Measurements from ENCODE around the gene OSBPL6.
A peak's percentile ranks its signal among the peaks of the same experiment; 100 is the strongest.

The OSBPL6 gene

DNA sequence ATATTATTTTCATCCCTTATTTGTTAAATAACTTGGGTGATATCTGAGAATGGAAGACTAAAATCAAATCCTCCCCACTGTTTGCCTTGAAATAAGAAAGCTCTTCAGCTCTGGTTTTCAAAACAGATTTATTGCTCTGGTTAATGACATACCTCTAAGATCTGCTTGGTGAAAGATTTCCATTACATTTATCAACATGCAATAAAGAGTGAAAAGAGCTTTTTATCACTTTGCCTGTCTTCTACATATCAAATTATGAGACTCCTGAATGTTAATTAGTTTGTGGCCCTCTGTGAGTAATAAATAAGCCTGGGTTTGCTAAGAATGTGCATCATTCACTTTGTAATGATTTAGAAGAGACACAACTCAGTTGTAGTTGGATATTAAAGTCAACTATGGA is 140.9 kb downstream of the OSBPL6 start:
- Histone ChIP-seq H2AK5ac (ENCODE audit: low read length, severe bottlenecking) (no peak overlapping the region), H4K8ac (ENCODE audit: low read length) (no peak overlapping the region), H3K9me3 (ENCODE audit: control insufficient read depth, low read length) (no peaks in the 10 kb centered on the region), H3K9ac (ENCODE audit: low read length) (no peak overlapping the region), H2AFZ (ENCODE audit: low read depth, low read length) (no peak overlapping the region), H4K91ac (ENCODE audit: low read length) (no peak overlapping the region), H3K14ac (ENCODE audit: low read length in 2 of 2) (no peak overlapping the region), H3K79me1 (replicated peaks; ENCODE audit: low read length, poor library complexity, severe bottlenecking) (no peaks in the 10 kb centered on the region), H3K4ac (ENCODE audit: low read depth in 1 of 2, low read length in 2 of 2) (no peak overlapping the region), H3K4me1 (ENCODE audit: control insufficient read depth, insufficient read depth, low read depth, low read length) (no peaks in the 10 kb centered on the region), H2BK15ac (ENCODE audit: low read depth, poor library complexity, severe bottlenecking) (no peak overlapping the region), H3K27ac (ENCODE audit: low read length, poor library complexity, severe bottlenecking) (no peak overlapping the region), H3K27me3 (ENCODE audit: control insufficient read depth in 1 of 2, insufficient read depth in 1 of 2, low read length in 2 of 2) (no peaks in the 10 kb centered on the region), H3K18ac (ENCODE audit: low read depth in 1 of 2, low read length in 2 of 2) (no peak overlapping the region), H2BK5ac (ENCODE audit: low read depth, low read length, poor library complexity, severe bottlenecking) (no peak overlapping the region), H2BK120ac (ENCODE audit: low read depth, low read length) (no peak overlapping the region), H3K36me3 (ENCODE audit: control insufficient read depth in 1 of 2, insufficient read depth in 2 of 2, low read depth in 1 of 2, low read length in 2 of 2) (peaks cover 0 to 8% of the 10 kb centered on the region in 2 experiments), H3K4me3 (ENCODE audit: insufficient read depth in 1 of 2, low read depth in 1 of 2, low read length in 2 of 2) (no peak overlapping the region), H2BK12ac (ENCODE audit: low read length in 2 of 2) (no peak overlapping the region), H3K4me2 (ENCODE audit: low read length, poor library complexity, severe bottlenecking) (no peak overlapping the region), H3K23ac (ENCODE audit: low read length in 2 of 2) (no peak overlapping the region)
- no peak for DNase-seq

DNA sequence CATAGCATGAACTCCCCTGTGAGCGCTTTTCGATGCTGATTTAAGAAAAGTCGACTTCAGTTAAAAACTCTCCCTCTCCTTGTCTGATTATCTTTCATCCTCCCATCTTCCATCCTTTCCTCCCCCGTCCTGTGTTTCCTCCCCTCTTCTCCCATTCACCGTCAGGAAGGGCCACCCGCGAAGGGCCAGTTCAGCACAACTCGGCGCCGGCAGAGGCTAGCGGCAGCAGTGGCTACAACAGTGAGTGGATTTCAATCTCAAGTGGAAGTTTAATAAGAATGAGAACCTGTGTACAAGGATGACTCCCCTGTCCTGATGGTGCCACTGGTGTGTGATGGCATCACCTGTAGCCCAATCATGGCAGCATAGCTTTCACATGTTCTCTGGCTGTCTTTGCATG is 149.8 kb downstream of the OSBPL6 start:
- H2AFZ ChIP-seq (ENCODE audit: low read depth, low read length), result no peak overlapping the region
- H3K9ac ChIP-seq (ENCODE audit: low read length), result no peak overlapping the region
- no peak overlapping the region for H3K4me2 ChIP-seq (ENCODE audit: low read length, poor library complexity, severe bottlenecking)
- peak overlapping the region in 1 of 2 experiments; percentile 55 for H3K14ac ChIP-seq (ENCODE audit: low read length in 2 of 2)
- H3K18ac ChIP-seq (ENCODE audit: low read depth in 1 of 2, low read length in 2 of 2), result no peak overlapping the region
- H2AK5ac ChIP-seq (ENCODE audit: low read length, severe bottlenecking), result no peak overlapping the region
- H3K79me1 ChIP-seq (replicated peaks; ENCODE audit: low read length, poor library complexity, severe bottlenecking), result no peaks in the 10 kb centered on the region
- H3K9me3 ChIP-seq (ENCODE audit: control insufficient read depth, low read length), result no peaks in the 10 kb centered on the region
- no peak overlapping the region for H2BK12ac ChIP-seq (ENCODE audit: low read length in 2 of 2)
- H4K91ac ChIP-seq (ENCODE audit: low read length), result no peak overlapping the region
- H3K27ac ChIP-seq (ENCODE audit: low read length, poor library complexity, severe bottlenecking), result no peak overlapping the region
- WGBS, result 86% methylated on average over 11 of the region's 11 CpGs
- H2BK120ac ChIP-seq (ENCODE audit: low read depth, low read length), result no peak overlapping the region
- H3K4me1 ChIP-seq (ENCODE audit: control insufficient read depth, insufficient read depth, low read depth, low read length), result no peaks in the 10 kb centered on the region
- H3K4me3 ChIP-seq (ENCODE audit: insufficient read depth in 1 of 2, low read depth in 1 of 2, low read length in 2 of 2), result peak overlapping the region in 1 of 2 experiments; percentile 36
- H2BK15ac ChIP-seq (ENCODE audit: low read depth, poor library complexity, severe bottlenecking), result no peak overlapping the region
- DNase-seq, result no peak
- no peak overlapping the region for H3K23ac ChIP-seq (ENCODE audit: low read length in 2 of 2)
- H3K27me3 ChIP-seq (ENCODE audit: control insufficient read depth in 1 of 2, insufficient read depth in 1 of 2, low read length in 2 of 2), result no peaks in the 10 kb centered on the region
- no peak overlapping the region for H4K8ac ChIP-seq (ENCODE audit: low read length)
- no peak overlapping the region for H2BK5ac ChIP-seq (ENCODE audit: low read depth, low read length, poor library complexity, severe bottlenecking)
- H3K36me3 ChIP-seq (ENCODE audit: control insufficient read depth in 1 of 2, insufficient read depth in 2 of 2, low read depth in 1 of 2, low read length in 2 of 2), result no peaks in the 10 kb centered on the region
- H3K4ac ChIP-seq (ENCODE audit: low read depth in 1 of 2, low read length in 2 of 2), result no peak overlapping the region

DNA sequence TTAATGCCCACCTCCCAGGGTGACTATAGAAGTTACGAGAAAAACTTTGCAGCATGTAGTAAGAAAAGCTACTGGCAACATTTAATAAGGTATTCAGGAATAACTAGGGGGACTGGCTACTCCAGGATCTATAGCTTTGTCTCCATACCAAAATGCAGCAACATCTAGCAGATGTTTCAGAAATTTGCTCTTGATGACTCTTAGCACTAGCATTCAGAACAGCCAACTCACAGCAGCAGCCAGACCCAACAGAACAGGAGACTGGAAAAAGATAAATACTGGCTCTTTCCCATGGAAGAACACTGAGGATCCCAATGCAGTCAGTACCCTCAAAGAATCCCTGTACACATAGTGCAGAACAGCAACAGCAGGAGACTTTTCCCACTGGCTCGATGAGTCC is 151.6 kb downstream of the OSBPL6 start:
- Histone ChIP-seq H2AK5ac (ENCODE audit: low read length, severe bottlenecking) (no peak overlapping the region), H3K14ac (ENCODE audit: low read length in 2 of 2) (no peak overlapping the region), H3K27ac (ENCODE audit: low read length, poor library complexity, severe bottlenecking) (no peak overlapping the region), H3K23ac (ENCODE audit: low read length in 2 of 2) (no peak overlapping the region), H2BK120ac (ENCODE audit: low read depth, low read length) (no peak overlapping the region), H2BK15ac (ENCODE audit: low read depth, poor library complexity, severe bottlenecking) (no peak overlapping the region), H3K4ac (ENCODE audit: low read depth in 1 of 2, low read length in 2 of 2) (no peak overlapping the region), H3K27me3 (ENCODE audit: control insufficient read depth in 1 of 2, insufficient read depth in 1 of 2, low read length in 2 of 2) (no peaks in the 10 kb centered on the region), H3K9me3 (ENCODE audit: control insufficient read depth, low read length) (no peaks in the 10 kb centered on the region), H2BK5ac (ENCODE audit: low read depth, low read length, poor library complexity, severe bottlenecking) (no peak overlapping the region), H3K4me1 (ENCODE audit: control insufficient read depth, insufficient read depth, low read depth, low read length) (no peaks in the 10 kb centered on the region), H2AFZ (ENCODE audit: low read depth, low read length) (no peak overlapping the region), H3K36me3 (ENCODE audit: control insufficient read depth in 1 of 2, insufficient read depth in 2 of 2, low read depth in 1 of 2, low read length in 2 of 2) (peaks cover 0 to 3% of the 10 kb centered on the region in 2 experiments), H2BK12ac (ENCODE audit: low read length in 2 of 2) (no peak overlapping the region), H4K8ac (ENCODE audit: low read length) (no peak overlapping the region), H3K79me1 (replicated peaks; ENCODE audit: low read length, poor library complexity, severe bottlenecking) (no peaks in the 10 kb centered on the region), H3K4me2 (ENCODE audit: low read length, poor library complexity, severe bottlenecking) (no peak overlapping the region), H4K91ac (ENCODE audit: low read length) (no peak overlapping the region), H3K9ac (ENCODE audit: low read length) (no peak overlapping the region), H3K4me3 (ENCODE audit: insufficient read depth in 1 of 2, low read depth in 1 of 2, low read length in 2 of 2) (no peak overlapping the region), H3K18ac (ENCODE audit: low read depth in 1 of 2, low read length in 2 of 2) (no peak overlapping the region)
- no peak for DNase-seq
- WGBS, result 92% methylated on average over 2 of the region's 2 CpGs

DNA sequence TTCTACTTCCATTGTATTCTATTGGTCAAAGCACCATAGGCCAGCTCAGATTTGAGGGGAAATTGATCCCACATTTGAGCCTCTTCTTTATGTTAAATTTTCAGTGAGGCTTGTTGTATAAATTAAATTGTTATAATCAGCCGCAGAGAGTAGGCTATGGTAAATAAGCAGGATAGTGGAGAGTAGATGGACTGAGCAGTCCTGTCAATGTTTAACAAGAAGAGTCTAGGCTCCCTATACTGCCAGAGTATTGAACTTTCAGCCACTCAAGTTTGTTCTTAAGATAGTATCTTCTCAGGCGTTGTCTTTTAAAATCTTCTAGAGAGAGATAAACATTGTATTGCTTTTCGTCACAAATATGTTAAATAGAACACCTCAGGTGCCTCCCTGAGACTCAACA is 155.7 kb downstream of the OSBPL6 start:
- no peak overlapping the region for H2AK5ac ChIP-seq (ENCODE audit: low read length, severe bottlenecking)
- no peak overlapping the region for H3K4me3 ChIP-seq (ENCODE audit: insufficient read depth in 1 of 2, low read depth in 1 of 2, low read length in 2 of 2)
- H3K27ac ChIP-seq (ENCODE audit: low read length, poor library complexity, severe bottlenecking), result no peak overlapping the region
- no peaks in the 10 kb centered on the region for H3K79me1 ChIP-seq (replicated peaks; ENCODE audit: low read length, poor library complexity, severe bottlenecking)
- WGBS, result 96% methylated on average over 3 of the region's 3 CpGs
- H4K8ac ChIP-seq (ENCODE audit: low read length), result no peak overlapping the region
- no peak for DNase-seq
- H3K23ac ChIP-seq (ENCODE audit: low read length in 2 of 2), result no peak overlapping the region
- no peak overlapping the region for H3K18ac ChIP-seq (ENCODE audit: low read depth in 1 of 2, low read length in 2 of 2)
- no peaks in the 10 kb centered on the region for H3K27me3 ChIP-seq (ENCODE audit: control insufficient read depth in 1 of 2, insufficient read depth in 1 of 2, low read length in 2 of 2)
- no peak overlapping the region for H2BK15ac ChIP-seq (ENCODE audit: low read depth, poor library complexity, severe bottlenecking)
- no peak overlapping the region for H3K4ac ChIP-seq (ENCODE audit: low read depth in 1 of 2, low read length in 2 of 2)
- no peak overlapping the region for H2BK5ac ChIP-seq (ENCODE audit: low read depth, low read length, poor library complexity, severe bottlenecking)
- H3K9ac ChIP-seq (ENCODE audit: low read length), result no peak overlapping the region
- H3K14ac ChIP-seq (ENCODE audit: low read length in 2 of 2), result no peak overlapping the region
- H3K4me2 ChIP-seq (ENCODE audit: low read length, poor library complexity, severe bottlenecking), result no peak overlapping the region
- no peaks in the 10 kb centered on the region for H3K4me1 ChIP-seq (ENCODE audit: control insufficient read depth, insufficient read depth, low read depth, low read length)
- no peak overlapping the region for H2BK12ac ChIP-seq (ENCODE audit: low read length in 2 of 2)
- peaks cover 0 to 3% of the 10 kb centered on the region in 2 experiments for H3K36me3 ChIP-seq (ENCODE audit: control insufficient read depth in 1 of 2, insufficient read depth in 2 of 2, low read depth in 1 of 2, low read length in 2 of 2)
- H3K9me3 ChIP-seq (ENCODE audit: control insufficient read depth, low read length), result no peaks in the 10 kb centered on the region
- H4K91ac ChIP-seq (ENCODE audit: low read length), result no peak overlapping the region
- no peak overlapping the region for H2AFZ ChIP-seq (ENCODE audit: low read depth, low read length)
- H2BK120ac ChIP-seq (ENCODE audit: low read depth, low read length), result no peak overlapping the region

Data from mesenchymal stem cell (in vitro differentiated cells and primary cell).